HG02798 (cell line): Measurements from ENCODE around the gene RELL2.
A peak's percentile ranks its signal among the peaks of the same experiment; 100 is the strongest.
"Not testable (repeated sequence)": the region's sequence is repeated elsewhere in the genome, so short reads cannot be mapped to it uniquely, and the experiment has no call there.

ENCODE experiments used
- ATAC-seq: cut with Tn5 transposase; IDR thresholded peaks from one replicate; pipeline ENCODE4 v1.9.1; 2021; ENCODE audit warnings: mild to moderate bottlenecking; ENCODE audit not compliant: unreplicated experiment, poor library complexity

The RELL2 gene

GRCh38 chr5:141636413-141637122, at the start of gene RELL2, which contains the start of gene HDAC3:
Gene RELL2, plus strand, starts transcription at chr5:141636997. Its CDS starts 1,229 bp downstream, at chr5:141638226.
Gene HDAC3, minus strand, starts transcription at chr5:141636849. Its CDS starts 59 bp downstream, at chr5:141636790.
- ATAC-seq, result peak; percentile 80

- ATAC-seq, result no peak
Observed at GRCh38 chr5:141590127-141590526, 46.7 kb upstream of the RELL2 start.

GRCh38 chr5:141596867-141597266, 39.9 kb upstream of the RELL2 start:
- no peak for ATAC-seq

DNA sequence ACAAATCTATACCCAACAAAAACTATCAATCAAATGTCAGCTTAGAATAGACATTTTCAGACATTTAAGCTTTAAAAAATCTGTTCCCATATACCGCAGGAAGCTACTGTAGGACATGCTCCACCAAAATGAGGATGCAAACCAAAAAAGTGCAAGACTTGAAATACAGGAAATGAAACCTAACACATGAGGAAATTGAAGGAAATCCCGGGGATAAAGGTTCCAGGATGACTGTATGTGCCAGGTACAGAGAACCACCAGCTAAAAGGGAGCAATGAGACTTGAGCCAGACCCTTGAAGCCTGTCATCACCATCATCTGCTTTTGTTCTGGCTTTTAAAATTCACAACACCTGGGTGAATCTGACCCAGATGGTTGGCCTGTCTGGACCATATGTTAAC, 39.4 kb upstream of the RELL2 start:
- no peak for ATAC-seq

- no peak for ATAC-seq
Observed at GRCh38 chr5:141597814-141598213, 39.0 kb upstream of the RELL2 start.

GRCh38 chr5:141598391-141599345, 38.1 kb upstream of the RELL2 start:
- no peak for ATAC-seq

- no peak for ATAC-seq
Observed at GRCh38 chr5:141602606-141603005, 34.2 kb upstream of the RELL2 start.

GRCh38 chr5:141603923-141604717, 32.7 kb upstream of the RELL2 start:
- no peak for ATAC-seq

GRCh38 chr5:141605523-141606277, 31.1 kb upstream of the RELL2 start:
- ATAC-seq, result peak; percentile 97

- ATAC-seq, result no peak
Observed at GRCh38 chr5:141608046-141608445, 28.8 kb upstream of the RELL2 start.

- no peak for ATAC-seq
Observed at GRCh38 chr5:141608557-141608956, 28.2 kb upstream of the RELL2 start.

DNA sequence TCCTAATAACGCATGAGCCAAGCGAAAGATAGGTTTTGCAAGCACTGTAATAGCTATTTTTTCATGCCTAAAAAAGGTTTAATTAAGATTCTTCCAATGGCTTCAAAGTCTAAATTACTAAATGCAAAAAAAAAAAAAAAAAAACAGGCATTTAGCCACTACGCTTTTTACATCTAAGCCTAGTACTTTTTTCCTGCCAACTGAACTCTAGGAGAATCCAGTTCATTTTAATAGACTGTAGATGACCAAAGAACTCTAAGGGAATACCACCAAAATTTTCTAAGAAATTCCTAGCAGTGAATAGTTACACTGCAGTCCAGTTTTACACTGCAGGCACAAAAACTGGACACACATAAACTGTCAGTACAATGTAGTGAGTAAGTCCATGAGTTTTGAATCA, 27.8 kb upstream of the RELL2 start:
- ATAC-seq, result no peak

DNA sequence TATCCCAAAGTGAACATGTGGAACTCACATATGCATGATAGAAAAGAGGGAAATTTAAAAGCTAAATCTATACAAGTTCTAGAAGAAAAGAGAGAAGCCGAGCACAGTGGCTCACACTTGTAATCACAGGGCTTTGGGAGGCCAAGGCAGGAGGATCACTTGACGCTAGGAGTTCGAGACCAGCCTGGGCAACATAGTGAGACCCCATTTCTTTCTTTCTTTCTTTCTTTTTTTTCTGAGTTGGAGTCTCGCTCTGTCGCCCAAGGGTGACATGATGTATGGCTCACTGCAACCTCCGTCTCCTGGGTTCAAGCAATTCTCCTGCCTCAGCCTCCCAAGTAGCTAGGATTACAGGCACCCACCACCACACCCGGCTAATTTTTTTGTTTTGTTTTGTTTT, 26.9 kb upstream of the RELL2 start:
- ATAC-seq, result not testable (repeated sequence)

DNA sequence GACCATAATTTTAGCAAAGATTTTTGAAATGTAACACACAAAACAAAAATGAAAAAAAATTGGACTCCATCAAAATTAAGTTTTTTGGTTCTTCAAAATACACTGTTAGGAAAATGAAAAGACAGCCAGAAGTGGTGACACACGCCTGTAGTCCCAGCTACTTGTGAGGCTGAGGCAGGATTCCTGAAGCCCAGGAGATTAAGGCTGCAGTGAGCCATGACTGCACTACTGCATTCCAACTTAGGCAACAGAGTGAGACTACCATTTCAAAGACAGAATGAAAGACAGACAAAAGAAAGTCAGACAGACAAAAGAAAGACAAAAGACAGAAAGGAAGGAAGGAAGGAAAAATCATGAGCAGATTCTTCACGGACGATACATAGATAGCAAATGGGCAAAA, 25.5 kb upstream of the RELL2 start:
- no peak for ATAC-seq

- ATAC-seq, result no peak
Observed at GRCh38 chr5:141613344-141613743, 23.5 kb upstream of the RELL2 start.

GRCh38 chr5:141615991-141616720, 20.6 kb upstream of the RELL2 start:
- no peak for ATAC-seq

- ATAC-seq, result no peak
Observed at GRCh38 chr5:141617128-141617527, 19.7 kb upstream of the RELL2 start.

GRCh38 chr5:141617682-141618029, 19.1 kb upstream of the RELL2 start:
- ATAC-seq, result no peak
